ENCODE measurements around the gene ABI3.

GRCh38 chr17:49194297-49194607, 16.3 kb upstream of the ABI3 start:
- TF ChIP-seq CTCF (conservative IDR thresholded peaks at IDR 0.05), result no peak
- TF ChIP-seq EZH2 (IDR thresholded peaks at IDR 0.05; ENCODE audit: low read depth), result no peak

Measured in PC-9 (cell line).